A549 (cell line): Measurements from ENCODE around the gene PARD6B. TPM values are rescaled to one million over a fixed set of nuclear protein-coding genes. Genes with fewer than 3 reads are reported as not detected.

Experiments used
- ATAC-seq, 2 experiments: fragments of 200-7000 bp in 1 of 2; fragments of >200 bp in 1 of 2; cut with Nextera tagmentation in 1 of 2; cut with Tn5 transposase in 1 of 2; 3 replicates each; pipeline versions ENCODE4 v1.8.0 to v1.9.1; 2018 to 2020; ENCODE audit warnings: mild to moderate bottlenecking in 1 of 2, moderate library complexity in 1 of 2
- CTCF ChIA-PET: fragments of 300-600 bp; sonication (Branson Sonifier 250); formaldehyde crosslinking; extraction: SDS; loops from one replicate; lab custom pipeline; 2021; ENCODE audit warnings: antibody characterized with exemption, inconsistent platforms; lab: Yijun Ruan, JAX
- POLR2A ChIA-PET: fragments of 350-600 bp; formaldehyde crosslinking; extraction: SDS; loops from one replicate; lab custom pipeline; 2021; ENCODE audit warnings: antibody characterized with exemption, inconsistent platforms; lab: Yijun Ruan, JAX
- DNase-seq, 2 experiments: peaks; one replicate each; pipeline versions ENCODE4 v3.0.0 to v3.0.0-alpha.2; 2011 to 2016; ENCODE audit warnings: low read depth in 1 of 2, low spot score in 1 of 2
- FAIRE-seq: peaks from 2 replicates; lab custom pipeline; 2011; peaks lifted over from hg19 to GRCh38; lab: Jason Lieb, UNC
- H3K27ac ChIP-seq, 2 experiments: fragments of >200 bp; sonication (Bioruptor Twin); formaldehyde crosslinking; 3 replicates each; pipeline ENCODE4 v1.5.1; 2016 to 2017
- H3K4me1 ChIP-seq: fragments of >200 bp; sonication (Bioruptor Twin); formaldehyde crosslinking; 3 replicates; pipeline ENCODE4 v1.6.1; 2016
- H3K4me2 ChIP-seq: fragments of >200 bp; sonication (Bioruptor Twin); formaldehyde crosslinking; 3 replicates; pipeline ENCODE4 v1.6.1; 2016
- H3K4me3 ChIP-seq: fragments of >200 bp; sonication (Bioruptor Twin); formaldehyde crosslinking; 3 replicates; pipeline ENCODE4 v1.5.1; 2016
- H3K9me3 ChIP-seq: fragments of >200 bp; sonication (Bioruptor Twin); formaldehyde crosslinking; 3 replicates; pipeline ENCODE4 v1.6.1; 2016
- CEBPB ChIP-seq, 2 experiments: fragments of >200 bp in 1 of 2; sonication (Bioruptor Twin) in 1 of 2; formaldehyde crosslinking in 1 of 2; IDR thresholded peaks; 2 replicates each; pipeline ENCODE4 v1.6.1; 2012 to 2016
- FOSB ChIP-seq: fragments of 250-450 bp; sonication (Bioruptor Pico); IDR thresholded peaks from 2 replicates; pipeline ENCODE4 v1.5.0; 2020; ENCODE audit warnings: mild to moderate bottlenecking, moderate library complexity
- GATA3 ChIP-seq: IDR thresholded peaks from 2 replicates; pipeline ENCODE4 v1.6.1; 2012; ENCODE audit warnings: borderline replicate concordance
- HEYL ChIP-seq: fragments of 250-450 bp; sonication (Bioruptor Pico); IDR thresholded peaks from 2 replicates; pipeline ENCODE4 v1.8.0; 2021; ENCODE audit warnings: mild to moderate bottlenecking, moderate library complexity
- HOXB5 ChIP-seq: fragments of 250-450 bp; sonication (Bioruptor Pico); IDR thresholded peaks from 2 replicates; pipeline ENCODE4 v1.5.0; 2020; ENCODE audit warnings: mild to moderate bottlenecking, moderate library complexity
- JUN ChIP-seq, 2 experiments: fragments of >200 bp; sonication (Bioruptor Twin); formaldehyde crosslinking; IDR thresholded peaks; 2 replicates in 1 of 2; 3 replicates in 1 of 2; pipeline ENCODE4 v1.6.1; 2016 to 2017
- KDM1A ChIP-seq: fragments of 200-600 bp; sonication (generic); IDR thresholded peaks from 2 replicates; pipeline ENCODE4 v1.6.1; 2016; ENCODE audit warnings: low read depth, mild to moderate bottlenecking
- MAZ ChIP-seq: fragments of 150-350 bp; IDR thresholded peaks from 2 replicates; pipeline ENCODE4 v1.6.1; 2014; ENCODE audit warnings: antibody characterized with exemption, low read depth, low read length, borderline replicate concordance
- PHF8 ChIP-seq: fragments of 200-600 bp; sonication (generic); IDR thresholded peaks from 2 replicates; pipeline ENCODE4 v1.6.1; 2016; ENCODE audit warnings: low read depth, mild to moderate bottlenecking, antibody characterized with exemption, moderate library complexity, borderline replicate concordance
- POLR2AphosphoS2 ChIP-seq: conservative IDR thresholded peaks from 2 replicates; pipeline ENCODE4 v1.6.1; 2012; ENCODE audit warnings: low read length, improper control_type of control experiment, inconsistent platforms
- RARB ChIP-seq: fragments of 250-450 bp; sonication (Bioruptor Pico); IDR thresholded peaks from 2 replicates; pipeline ENCODE4 v1.8.0; 2021; ENCODE audit warnings: mild to moderate bottlenecking, moderate library complexity
- WGBS: methylation state at CpG from one replicate; pipeline ENCODE4 v1.1.6; 2017; ENCODE audit errors: missing lambda C conversion rate; 5-methylcytosine and 5-hydroxymethylcytosine counted together
- polyA plus RNA-seq, 4 experiments: library from polyadenylated mRNA; depleted of rRNA in 3 of 4; stranded (reverse); fragments of >200 nt; fragmentation: RNase III in 1 of 4; extraction: RNeasy Plus Mini Kit Qiagen cat#74134 plus additional on column Dnase treatment in 1 of 4; gene quantifications; 2 replicates in 3 of 4; 3 replicates in 1 of 4; pipeline ENCODE4 v1.2.3, GENCODE V29; 2011 to 2017
- TF ChIP-seq, protein P1 (sequence below): fragments of >200 bp; sonication (Bioruptor Twin); formaldehyde crosslinking; IDR thresholded peaks from 2 replicates; pipeline ENCODE4 v1.6.1; 2016
- TF ChIP-seq, protein P2 (sequence below): fragments of >200 bp; sonication (Bioruptor Twin); formaldehyde crosslinking; IDR thresholded peaks from 3 replicates; pipeline ENCODE4 v1.5.1; 2016
- TF ChIP-seq, protein P3 (sequence below): fragments of 200-600 bp; sonication (generic); IDR thresholded peaks from 2 replicates; pipeline ENCODE4 v1.6.1; 2016; ENCODE audit warnings: antibody characterized with exemption, mild to moderate bottlenecking, moderate library complexity
- TF ChIP-seq, protein P4 (sequence below): IDR thresholded peaks from 2 replicates; pipeline ENCODE4 v1.6.1; 2012; ENCODE audit warnings: low read depth, borderline replicate concordance

PARD6B gene
- polyA plus RNA-seq, 2 of the 4 experiments (the other 2 are of a cell fraction): 3.1 to 6.4 TPM

DNA sequence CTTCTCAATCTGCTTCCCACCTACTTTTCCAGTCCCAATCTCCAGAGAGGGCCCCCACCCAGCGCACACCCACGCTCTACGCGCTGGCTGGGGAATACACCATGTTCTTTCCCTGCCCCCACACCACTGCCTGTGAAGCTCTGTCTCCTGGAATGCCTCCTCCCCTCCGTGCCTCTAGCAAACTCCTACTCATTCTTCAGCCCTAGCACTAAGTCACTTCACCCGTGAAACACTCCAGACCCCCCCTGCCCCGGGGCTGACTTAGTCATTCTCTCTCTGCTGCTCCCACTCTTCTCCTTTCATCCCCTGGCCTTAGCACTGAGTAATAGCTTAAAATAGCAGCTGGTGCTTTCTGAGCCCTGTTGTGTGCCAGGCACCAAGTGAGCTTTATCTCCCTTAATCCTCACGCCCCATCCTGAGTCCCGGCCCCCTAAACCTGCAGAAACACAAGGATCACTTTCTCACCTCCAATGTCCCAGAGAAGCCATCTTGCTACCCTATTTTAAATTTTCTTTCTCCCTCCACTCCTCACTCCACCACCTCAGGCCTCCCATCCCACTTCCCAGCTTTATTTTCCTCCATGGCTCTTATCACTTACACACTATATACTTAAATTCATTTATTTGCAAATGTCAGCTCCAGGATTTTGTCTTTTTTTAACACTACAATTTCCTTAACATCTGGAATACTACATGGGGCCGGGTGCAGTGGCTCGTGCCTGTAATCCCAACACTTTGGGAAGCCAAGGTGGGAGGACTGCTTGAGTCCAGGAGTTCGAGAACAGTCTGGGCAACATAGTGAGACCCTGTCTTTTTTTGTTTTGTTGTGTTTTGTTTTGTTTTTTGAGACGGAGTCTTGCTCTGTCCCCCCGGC, 6.3 kb upstream of the PARD6B start (continued):
- TF ChIP-seq, protein P1, sequence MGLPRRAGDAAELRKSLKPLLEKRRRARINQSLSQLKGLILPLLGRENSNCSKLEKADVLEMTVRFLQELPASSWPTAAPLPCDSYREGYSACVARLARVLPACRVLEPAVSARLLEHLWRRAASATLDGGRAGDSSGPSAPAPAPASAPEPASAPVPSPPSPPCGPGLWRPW: no peak
- TF ChIP-seq KDM1A: no peak
- peak; percentile 52 to 74; a peak in 3 of 5 replicates for TF ChIP-seq JUN (IDR thresholded peaks at IDR 0.05)
- TF ChIP-seq FOSB (CRISPR knock-in tag): no peak
- TF ChIP-seq PHF8: no peak
- TF ChIP-seq POLR2AphosphoS2: no peak
- TF ChIP-seq, protein P2, sequence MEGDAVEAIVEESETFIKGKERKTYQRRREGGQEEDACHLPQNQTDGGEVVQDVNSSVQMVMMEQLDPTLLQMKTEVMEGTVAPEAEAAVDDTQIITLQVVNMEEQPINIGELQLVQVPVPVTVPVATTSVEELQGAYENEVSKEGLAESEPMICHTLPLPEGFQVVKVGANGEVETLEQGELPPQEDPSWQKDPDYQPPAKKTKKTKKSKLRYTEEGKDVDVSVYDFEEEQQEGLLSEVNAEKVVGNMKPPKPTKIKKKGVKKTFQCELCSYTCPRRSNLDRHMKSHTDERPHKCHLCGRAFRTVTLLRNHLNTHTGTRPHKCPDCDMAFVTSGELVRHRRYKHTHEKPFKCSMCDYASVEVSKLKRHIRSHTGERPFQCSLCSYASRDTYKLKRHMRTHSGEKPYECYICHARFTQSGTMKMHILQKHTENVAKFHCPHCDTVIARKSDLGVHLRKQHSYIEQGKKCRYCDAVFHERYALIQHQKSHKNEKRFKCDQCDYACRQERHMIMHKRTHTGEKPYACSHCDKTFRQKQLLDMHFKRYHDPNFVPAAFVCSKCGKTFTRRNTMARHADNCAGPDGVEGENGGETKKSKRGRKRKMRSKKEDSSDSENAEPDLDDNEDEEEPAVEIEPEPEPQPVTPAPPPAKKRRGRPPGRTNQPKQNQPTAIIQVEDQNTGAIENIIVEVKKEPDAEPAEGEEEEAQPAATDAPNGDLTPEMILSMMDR: no peak
- TF ChIP-seq GATA3: peak; percentile 66; the same call in 1 of the 2 replicates
- 0 out of 2 replicates have a peak, but pooled peaks have one; percentile 13 for TF ChIP-seq HOXB5 (CRISPR knock-in tag)
- TF ChIP-seq HEYL: no peak
- TF ChIP-seq, protein P3, sequence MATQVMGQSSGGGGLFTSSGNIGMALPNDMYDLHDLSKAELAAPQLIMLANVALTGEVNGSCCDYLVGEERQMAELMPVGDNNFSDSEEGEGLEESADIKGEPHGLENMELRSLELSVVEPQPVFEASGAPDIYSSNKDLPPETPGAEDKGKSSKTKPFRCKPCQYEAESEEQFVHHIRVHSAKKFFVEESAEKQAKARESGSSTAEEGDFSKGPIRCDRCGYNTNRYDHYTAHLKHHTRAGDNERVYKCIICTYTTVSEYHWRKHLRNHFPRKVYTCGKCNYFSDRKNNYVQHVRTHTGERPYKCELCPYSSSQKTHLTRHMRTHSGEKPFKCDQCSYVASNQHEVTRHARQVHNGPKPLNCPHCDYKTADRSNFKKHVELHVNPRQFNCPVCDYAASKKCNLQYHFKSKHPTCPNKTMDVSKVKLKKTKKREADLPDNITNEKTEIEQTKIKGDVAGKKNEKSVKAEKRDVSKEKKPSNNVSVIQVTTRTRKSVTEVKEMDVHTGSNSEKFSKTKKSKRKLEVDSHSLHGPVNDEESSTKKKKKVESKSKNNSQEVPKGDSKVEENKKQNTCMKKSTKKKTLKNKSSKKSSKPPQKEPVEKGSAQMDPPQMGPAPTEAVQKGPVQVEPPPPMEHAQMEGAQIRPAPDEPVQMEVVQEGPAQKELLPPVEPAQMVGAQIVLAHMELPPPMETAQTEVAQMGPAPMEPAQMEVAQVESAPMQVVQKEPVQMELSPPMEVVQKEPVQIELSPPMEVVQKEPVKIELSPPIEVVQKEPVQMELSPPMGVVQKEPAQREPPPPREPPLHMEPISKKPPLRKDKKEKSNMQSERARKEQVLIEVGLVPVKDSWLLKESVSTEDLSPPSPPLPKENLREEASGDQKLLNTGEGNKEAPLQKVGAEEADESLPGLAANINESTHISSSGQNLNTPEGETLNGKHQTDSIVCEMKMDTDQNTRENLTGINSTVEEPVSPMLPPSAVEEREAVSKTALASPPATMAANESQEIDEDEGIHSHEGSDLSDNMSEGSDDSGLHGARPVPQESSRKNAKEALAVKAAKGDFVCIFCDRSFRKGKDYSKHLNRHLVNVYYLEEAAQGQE: no peak
- TF ChIP-seq CEBPB (IDR thresholded peaks at IDR 0.05): peak in 1 of 2 experiments; percentile 47; a peak in 1 of 4 replicates
- no peak for TF ChIP-seq MAZ
- no peak for TF ChIP-seq RARB (CRISPR knock-in tag)

DNA sequence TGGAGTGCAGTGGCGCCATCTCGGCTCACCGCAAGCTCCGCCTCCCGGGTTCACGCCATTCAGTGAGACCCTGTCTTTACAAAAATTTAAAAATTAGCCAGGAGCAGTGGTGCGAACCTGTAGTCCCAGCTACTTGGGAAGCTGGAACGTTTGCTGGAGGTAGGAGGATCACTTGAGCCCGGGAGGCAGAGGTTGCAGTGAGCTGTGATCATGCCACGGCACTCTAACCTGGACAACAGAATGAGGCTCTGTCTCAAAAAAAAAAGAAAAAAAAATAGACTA, 5.7 kb upstream of the PARD6B start:
- POLR2A ChIA-PET: no interaction called here

More for the DNA sequence above, 5.7 kb upstream of the PARD6B start:
- peak overlapping the region; percentile 89 to 96 for H3K27ac ChIP-seq
- H3K4me1 ChIP-seq: peaks cover 69% of the 10 kb centered on the region
- no peak for FAIRE-seq
- H3K4me2 ChIP-seq: peak overlapping the region; percentile 72
- no peak for DNase-seq
- ATAC-seq: no peak
- TF ChIP-seq, protein P4, sequence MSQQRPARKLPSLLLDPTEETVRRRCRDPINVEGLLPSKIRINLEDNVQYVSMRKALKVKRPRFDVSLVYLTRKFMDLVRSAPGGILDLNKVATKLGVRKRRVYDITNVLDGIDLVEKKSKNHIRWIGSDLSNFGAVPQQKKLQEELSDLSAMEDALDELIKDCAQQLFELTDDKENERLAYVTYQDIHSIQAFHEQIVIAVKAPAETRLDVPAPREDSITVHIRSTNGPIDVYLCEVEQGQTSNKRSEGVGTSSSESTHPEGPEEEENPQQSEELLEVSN: no peak
- no peak for TF ChIP-seq POLR2AphosphoS2
- TF ChIP-seq, all 56 proteins: peak for 0
- CTCF ChIA-PET: interaction anchor here (0.6 to 3.8 kb wide), 10 partner anchors 9 to 99 kb away, joined by 3 to 20 read pairs (median 6); no protein-coding TSS in a partner anchor
- 90% methylated on average over 10 of the region's 10 CpGs for WGBS
- H3K9me3 ChIP-seq: no peaks in the 10 kb centered on the region
- H3K4me3 ChIP-seq: no peak overlapping the region
